ENCODE data around the gene LRRC26. TPM values are rescaled to one million over a fixed set of nuclear protein-coding genes. Genes with fewer than 3 reads are reported as not detected.

LRRC26 gene
- total RNA-seq, 1 donor = not detected

DNA sequence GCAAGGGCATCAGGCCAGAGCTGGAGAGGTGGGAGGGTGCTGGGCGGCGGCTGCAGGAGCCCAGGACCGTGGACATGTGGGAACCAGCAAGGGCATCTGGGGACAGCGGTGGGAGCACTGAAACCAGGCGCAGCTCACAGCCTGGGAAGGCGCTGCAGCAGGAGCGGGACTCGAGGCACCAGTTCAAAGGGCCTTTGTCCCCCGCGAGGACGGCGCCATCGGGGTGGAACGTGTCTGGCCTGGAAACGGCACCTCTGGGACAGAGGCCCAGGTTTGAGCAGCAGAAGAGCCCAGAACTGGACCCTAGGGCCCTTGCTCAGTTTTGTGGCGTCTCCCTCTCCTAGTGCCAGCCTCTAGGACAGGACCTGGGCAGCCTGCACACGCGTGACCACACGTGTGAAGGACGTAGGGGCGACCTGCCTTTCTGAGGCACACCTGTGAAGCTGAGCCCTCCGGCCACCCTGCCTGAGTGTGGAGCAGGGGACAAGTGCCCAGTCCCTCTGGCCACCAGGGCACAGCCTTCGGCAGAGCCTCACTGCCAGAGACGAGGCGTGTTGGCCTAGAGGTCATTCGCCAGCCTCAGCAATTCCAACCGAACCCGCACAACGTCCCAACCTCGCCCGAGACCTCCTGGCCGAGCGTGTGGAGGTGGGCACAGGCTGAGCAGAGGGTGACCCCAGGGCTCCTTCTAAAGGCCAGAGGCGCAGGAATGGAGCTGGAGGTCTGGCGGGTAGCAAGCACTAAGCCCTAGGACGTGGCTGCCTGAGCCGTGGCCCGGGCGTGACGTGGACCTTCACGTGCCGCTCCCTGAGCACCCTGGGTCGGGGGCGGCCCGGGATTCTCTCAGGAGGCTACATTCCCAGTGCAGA is 4.2 kb upstream of the LRRC26 start:
- no peak overlapping the region for H2AFZ ChIP-seq (ENCODE audit: low read length)
- DNase-seq (ENCODE audit: insufficient read length, low spot score, missing footprints) = peak; percentile 91
- H3K36me3 ChIP-seq (ENCODE audit: insufficient read depth, low read length) = no peaks in the 10 kb centered on the region
- peaks cover 9% of the 10 kb centered on the region for H4K20me1 ChIP-seq (ENCODE audit: insufficient read depth, low read length)
- no peaks in the 10 kb centered on the region for H3K4me1 ChIP-seq (ENCODE audit: insufficient read depth, low read length)
- TF ChIP-seq, protein P1, sequence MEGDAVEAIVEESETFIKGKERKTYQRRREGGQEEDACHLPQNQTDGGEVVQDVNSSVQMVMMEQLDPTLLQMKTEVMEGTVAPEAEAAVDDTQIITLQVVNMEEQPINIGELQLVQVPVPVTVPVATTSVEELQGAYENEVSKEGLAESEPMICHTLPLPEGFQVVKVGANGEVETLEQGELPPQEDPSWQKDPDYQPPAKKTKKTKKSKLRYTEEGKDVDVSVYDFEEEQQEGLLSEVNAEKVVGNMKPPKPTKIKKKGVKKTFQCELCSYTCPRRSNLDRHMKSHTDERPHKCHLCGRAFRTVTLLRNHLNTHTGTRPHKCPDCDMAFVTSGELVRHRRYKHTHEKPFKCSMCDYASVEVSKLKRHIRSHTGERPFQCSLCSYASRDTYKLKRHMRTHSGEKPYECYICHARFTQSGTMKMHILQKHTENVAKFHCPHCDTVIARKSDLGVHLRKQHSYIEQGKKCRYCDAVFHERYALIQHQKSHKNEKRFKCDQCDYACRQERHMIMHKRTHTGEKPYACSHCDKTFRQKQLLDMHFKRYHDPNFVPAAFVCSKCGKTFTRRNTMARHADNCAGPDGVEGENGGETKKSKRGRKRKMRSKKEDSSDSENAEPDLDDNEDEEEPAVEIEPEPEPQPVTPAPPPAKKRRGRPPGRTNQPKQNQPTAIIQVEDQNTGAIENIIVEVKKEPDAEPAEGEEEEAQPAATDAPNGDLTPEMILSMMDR (IDR thresholded peaks at IDR 0.05; ENCODE audit: extremely low read depth, low read depth, low read length) = no peak
- H3K4me2 ChIP-seq (ENCODE audit: insufficient read depth, low read length) = no peak overlapping the region
- no peaks in the 10 kb centered on the region for H3K79me2 ChIP-seq (ENCODE audit: insufficient read depth, low read length)
- no peak overlapping the region for H3K27ac ChIP-seq (ENCODE audit: low read depth, low read length)
- peaks cover 19% of the 10 kb centered on the region for H3K27me3 ChIP-seq (ENCODE audit: insufficient read depth, low read length)
- no peak overlapping the region for H3K4me3 ChIP-seq (ENCODE audit: insufficient read depth, low read length)
- H3K9me3 ChIP-seq (ENCODE audit: low read depth, low read length) = no peaks in the 10 kb centered on the region

DNA sequence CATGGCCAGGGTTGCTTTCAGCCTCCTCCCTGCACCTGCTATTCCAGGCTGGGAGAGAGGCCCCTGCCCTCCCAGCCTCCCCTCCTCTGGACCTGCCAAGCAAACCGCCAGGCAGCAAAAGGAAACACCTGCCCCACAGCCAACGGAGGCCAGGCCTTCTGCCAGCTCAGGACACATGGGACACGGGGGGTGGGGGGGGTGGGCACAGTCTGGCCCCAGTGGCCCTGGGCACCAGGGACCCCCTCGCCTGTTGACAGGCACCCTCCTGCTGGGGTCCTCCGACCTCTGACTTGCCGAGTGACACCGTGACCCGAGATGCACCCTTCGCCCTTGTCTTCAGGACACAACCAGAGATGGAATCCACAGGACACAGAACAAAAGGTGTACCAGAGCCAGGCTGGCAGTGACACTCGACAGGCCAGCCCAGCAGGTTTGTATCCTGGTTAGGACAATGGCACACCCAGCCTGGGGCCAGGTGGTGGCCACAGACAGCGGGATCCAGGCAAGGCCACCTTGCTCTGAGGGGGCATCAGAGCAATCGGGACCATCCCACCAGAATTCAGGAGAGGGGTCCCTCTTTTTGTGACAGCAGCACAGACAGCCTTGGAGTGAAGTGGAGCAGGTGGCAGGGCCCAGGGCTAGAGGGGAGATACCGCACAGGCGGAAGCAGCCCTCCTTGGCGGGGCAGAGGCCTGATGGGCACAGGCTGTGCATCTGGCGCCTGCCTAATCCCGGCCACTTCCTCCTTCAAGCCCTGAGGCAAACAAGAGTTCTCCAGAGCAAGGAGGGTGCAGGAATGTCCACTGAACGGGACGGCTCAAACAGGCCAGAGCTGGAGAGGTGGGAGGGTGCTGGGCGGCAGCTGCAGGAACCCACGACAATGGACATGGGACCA is 3.3 kb upstream of the LRRC26 start:
- TF ChIP-seq, protein P1 (IDR thresholded peaks at IDR 0.05; ENCODE audit: extremely low read depth, low read depth, low read length) = no peak

DNA sequence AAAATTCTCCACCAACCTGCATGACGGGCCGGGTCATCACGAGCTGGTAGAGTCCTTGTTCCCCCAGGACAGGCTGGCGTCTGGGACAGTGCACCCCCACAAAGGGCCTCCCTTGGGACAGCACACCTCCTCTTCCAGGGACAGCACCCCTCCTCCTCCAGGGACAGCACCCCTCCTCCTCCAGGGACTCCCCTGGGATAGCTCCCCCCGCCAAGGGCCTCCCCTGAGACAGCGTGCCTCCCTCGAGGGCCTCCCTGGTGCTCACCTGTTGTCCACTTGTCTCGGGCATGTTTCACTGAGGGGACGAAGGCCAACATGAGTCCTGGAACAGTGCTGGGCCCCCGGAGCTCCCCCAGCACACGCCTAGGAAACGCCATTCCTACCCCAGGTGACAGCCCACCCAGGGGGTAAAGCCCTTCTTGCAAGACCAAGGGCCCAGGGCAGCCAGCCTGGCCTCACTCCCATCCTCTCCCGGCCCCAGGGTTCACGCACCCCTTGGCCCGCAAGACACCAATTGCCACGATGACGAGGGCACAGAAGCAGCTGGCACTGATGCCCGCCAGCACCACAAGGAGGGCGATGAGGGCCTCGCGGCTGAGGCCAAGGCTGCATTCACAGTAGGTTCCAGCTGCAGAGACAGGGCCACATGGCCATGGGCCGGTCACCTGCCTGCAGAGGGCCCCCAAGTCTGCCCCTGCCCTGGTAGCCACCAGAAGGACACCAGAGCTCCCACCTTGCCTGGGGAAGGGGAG is 1.5 kb upstream of the LRRC26 start:
- no peak overlapping the region for H3K4me3 ChIP-seq (ENCODE audit: insufficient read depth, low read length)
- no peak overlapping the region for H2AFZ ChIP-seq (ENCODE audit: low read length)
- peak; percentile 88 for DNase-seq (ENCODE audit: insufficient read length, low spot score, missing footprints)
- H3K36me3 ChIP-seq (ENCODE audit: insufficient read depth, low read length) = no peaks in the 10 kb centered on the region
- no peaks in the 10 kb centered on the region for H3K9me3 ChIP-seq (ENCODE audit: low read depth, low read length)
- TF ChIP-seq, protein P1 (IDR thresholded peaks at IDR 0.05; ENCODE audit: extremely low read depth, low read depth, low read length) = no peak
- no peak overlapping the region for H3K27ac ChIP-seq (ENCODE audit: low read depth, low read length)
- H3K4me2 ChIP-seq (ENCODE audit: insufficient read depth, low read length) = no peak overlapping the region
- peaks cover 36% of the 10 kb centered on the region for H3K27me3 ChIP-seq (ENCODE audit: insufficient read depth, low read length)
- H4K20me1 ChIP-seq (ENCODE audit: insufficient read depth, low read length) = peaks cover 4% of the 10 kb centered on the region
- no peaks in the 10 kb centered on the region for H3K4me1 ChIP-seq (ENCODE audit: insufficient read depth, low read length)
- H3K79me2 ChIP-seq (ENCODE audit: insufficient read depth, low read length) = no peaks in the 10 kb centered on the region

More for the DNA sequence above, 3.3 kb upstream of the LRRC26 start:
- peak; percentile 95 for DNase-seq (ENCODE audit: insufficient read length, low spot score, missing footprints)
- Histone ChIP-seq H3K4me3 (ENCODE audit: insufficient read depth, low read length) (no peak overlapping the region), H3K9me3 (ENCODE audit: low read depth, low read length) (no peaks in the 10 kb centered on the region), H3K36me3 (ENCODE audit: insufficient read depth, low read length) (no peaks in the 10 kb centered on the region), H4K20me1 (ENCODE audit: insufficient read depth, low read length) (peaks cover 4% of the 10 kb centered on the region), H3K27me3 (ENCODE audit: insufficient read depth, low read length) (peaks cover 22% of the 10 kb centered on the region), H3K4me2 (ENCODE audit: insufficient read depth, low read length) (no peak overlapping the region), H3K4me1 (ENCODE audit: insufficient read depth, low read length) (no peaks in the 10 kb centered on the region), H3K79me2 (ENCODE audit: insufficient read depth, low read length) (no peaks in the 10 kb centered on the region), H3K27ac (ENCODE audit: low read depth, low read length) (no peak overlapping the region), H2AFZ (ENCODE audit: low read length) (no peak overlapping the region)
